Mesenchymal stem cell (in vitro differentiated cells and primary cell): Measurements from ENCODE around the gene METTL8.

Experiments used
- DNase-seq: peaks from one replicate; pipeline ENCODE4 v3.0.0-alpha.2; 2013
- H2AFZ ChIP-seq: one replicate; pipeline ENCODE4 v1.6.1; 2013; ENCODE audit warnings: low read depth, mild to moderate bottlenecking, control low read depth, inconsistent platforms, low read length, moderate library complexity
- H2AK5ac ChIP-seq: 2 replicates; pipeline ENCODE4 v1.6.1; 2013; ENCODE audit warnings: low read length, moderate library complexity, mild to moderate bottlenecking, inconsistent platforms; ENCODE audit not compliant: severe bottlenecking
- H2BK120ac ChIP-seq: one replicate; pipeline ENCODE4 v1.6.1; 2013; ENCODE audit warnings: low read depth, mild to moderate bottlenecking, inconsistent platforms, low read length, moderate library complexity
- H2BK12ac ChIP-seq, 2 experiments: one replicate each; pipeline ENCODE4 v1.6.1; 2013; ENCODE audit warnings: inconsistent platforms in 2 of 2, low read length in 2 of 2, mild to moderate bottlenecking in 2 of 2, moderate library complexity in 2 of 2, control low read depth in 1 of 2
- H2BK15ac ChIP-seq: one replicate; pipeline ENCODE4 v1.6.1; 2013; ENCODE audit warnings: mild to moderate bottlenecking, low read depth, inconsistent platforms; ENCODE audit not compliant: poor library complexity, severe bottlenecking
- H2BK5ac ChIP-seq: 2 replicates; pipeline ENCODE4 v1.6.1; 2013; ENCODE audit warnings: low read depth, mild to moderate bottlenecking, low read length, control low read depth, inconsistent platforms; ENCODE audit not compliant: poor library complexity, severe bottlenecking
- H3K14ac ChIP-seq, 2 experiments: one replicate each; pipeline ENCODE4 v1.6.1; 2013; ENCODE audit warnings: inconsistent platforms in 2 of 2, low read length in 2 of 2, control low read depth in 1 of 2, mild to moderate bottlenecking in 1 of 2, moderate library complexity in 1 of 2
- H3K18ac ChIP-seq, 2 experiments: one replicate each; pipeline ENCODE4 v1.6.1; 2013; ENCODE audit warnings: inconsistent platforms in 2 of 2, low read length in 2 of 2, control low read depth in 1 of 2, low read depth in 1 of 2, mild to moderate bottlenecking in 1 of 2
- H3K23ac ChIP-seq, 2 experiments: one replicate each; pipeline ENCODE4 v1.6.1; 2013; ENCODE audit warnings: inconsistent platforms in 2 of 2, low read length in 2 of 2, mild to moderate bottlenecking in 2 of 2, moderate library complexity in 2 of 2, control low read depth in 1 of 2
- H3K27ac ChIP-seq: 2 replicates; pipeline ENCODE4 v1.5.1; 2013; ENCODE audit warnings: mild to moderate bottlenecking, moderate library complexity, low read length, control low read depth, inconsistent platforms; ENCODE audit not compliant: poor library complexity, severe bottlenecking
- H3K27me3 ChIP-seq, 2 experiments: 2 replicates each; pipeline versions ENCODE4 v1.6.1 to v1.7.0; 2013; ENCODE audit warnings: low read length in 2 of 2, mild to moderate bottlenecking in 2 of 2, moderate library complexity in 2 of 2, control low read depth in 1 of 2, inconsistent platforms in 1 of 2; ENCODE audit not compliant: control insufficient read depth in 1 of 2, insufficient read depth in 1 of 2
- H3K36me3 ChIP-seq, 2 experiments: 2 replicates each; pipeline versions ENCODE4 v1.6.1 to v1.7.0; 2013; ENCODE audit warnings: low read length in 2 of 2, control low read depth in 1 of 2, inconsistent platforms in 1 of 2, low read depth in 1 of 2, mild to moderate bottlenecking in 1 of 2; ENCODE audit not compliant: insufficient read depth in 2 of 2, control insufficient read depth in 1 of 2
- H3K4ac ChIP-seq, 2 experiments: one replicate each; pipeline ENCODE4 v1.6.1; 2013; ENCODE audit warnings: inconsistent platforms in 2 of 2, low read length in 2 of 2, mild to moderate bottlenecking in 2 of 2, moderate library complexity in 2 of 2, control low read depth in 1 of 2, low read depth in 1 of 2
- H3K4me1 ChIP-seq: 2 replicates; pipeline ENCODE4 v1.6.1; 2013; ENCODE audit warnings: low read depth, low read length, control low read depth; ENCODE audit not compliant: control insufficient read depth, insufficient read depth
- H3K4me2 ChIP-seq: 2 replicates; pipeline ENCODE4 v1.6.1; 2013; ENCODE audit warnings: low read length, mild to moderate bottlenecking, inconsistent platforms; ENCODE audit not compliant: poor library complexity, severe bottlenecking
- H3K4me3 ChIP-seq, 2 experiments: 2 replicates each; pipeline versions ENCODE4 v1.5.1 to v1.7.0; 2013; ENCODE audit warnings: low read length in 2 of 2, mild to moderate bottlenecking in 2 of 2, control low read depth in 1 of 2, low read depth in 1 of 2; ENCODE audit not compliant: insufficient read depth in 1 of 2
- H3K79me1 ChIP-seq: replicated peaks from 2 replicates; pipeline ENCODE4 v1.6.1; 2013; ENCODE audit warnings: mild to moderate bottlenecking, control low read depth, low read length, inconsistent platforms; ENCODE audit not compliant: poor library complexity, severe bottlenecking
- H3K9ac ChIP-seq: 2 replicates; pipeline ENCODE4 v1.7.0; 2013; ENCODE audit warnings: mild to moderate bottlenecking, low read length, moderate library complexity
- H3K9me3 ChIP-seq: 2 replicates; pipeline ENCODE4 v1.7.0; 2013; ENCODE audit warnings: mild to moderate bottlenecking, low read length; ENCODE audit not compliant: control insufficient read depth
- H4K8ac ChIP-seq: one replicate; pipeline ENCODE4 v1.6.1; 2013; ENCODE audit warnings: inconsistent platforms, mild to moderate bottlenecking, low read length, moderate library complexity
- H4K91ac ChIP-seq: one replicate; pipeline ENCODE4 v1.6.1; 2013; ENCODE audit warnings: mild to moderate bottlenecking, low read length, inconsistent platforms
- WGBS: methylation state at CpG from one replicate; pipeline ENCODE4 v1.1.7; 2013; ENCODE audit warnings: mixed read lengths; 5-methylcytosine and 5-hydroxymethylcytosine counted together

The METTL8 gene

GRCh38 chr2:171289991-171290390 lies 143.8 kb downstream of the METTL8 start:
- no peak overlapping the region for H3K9ac ChIP-seq
- no peaks in the 10 kb centered on the region for H3K36me3 ChIP-seq
- H3K4ac ChIP-seq, result no peak overlapping the region
- no peak overlapping the region for H4K8ac ChIP-seq
- H2BK120ac ChIP-seq, result no peak overlapping the region
- no peaks in the 10 kb centered on the region for H3K9me3 ChIP-seq
- H3K27ac ChIP-seq, result no peak overlapping the region
- H3K18ac ChIP-seq, result no peak overlapping the region
- no peak overlapping the region for H4K91ac ChIP-seq
- H3K4me3 ChIP-seq, result no peak overlapping the region
- peak; percentile 2 for DNase-seq
- H3K79me1 ChIP-seq, result no peaks in the 10 kb centered on the region
- H2BK5ac ChIP-seq, result no peak overlapping the region
- H2BK12ac ChIP-seq, result no peak overlapping the region
- H3K23ac ChIP-seq, result no peak overlapping the region
- no peaks in the 10 kb centered on the region for H3K4me1 ChIP-seq
- no peak overlapping the region for H2AK5ac ChIP-seq
- no peak overlapping the region for H2BK15ac ChIP-seq
- H2AFZ ChIP-seq, result no peak overlapping the region
- H3K27me3 ChIP-seq, result no peaks in the 10 kb centered on the region
- H3K14ac ChIP-seq, result no peak overlapping the region
- no peak overlapping the region for H3K4me2 ChIP-seq
- WGBS, result 100% methylated on average over 2 of the region's 3 CpGs

- Histone ChIP-seq H3K27me3 (no peaks in the 10 kb centered on the region), H2BK15ac (no peak overlapping the region), H2AK5ac (no peak overlapping the region), H3K14ac (no peak overlapping the region), H3K4me3 (no peak overlapping the region), H3K27ac (no peak overlapping the region), H3K9ac (no peak overlapping the region), H3K18ac (no peak overlapping the region), H3K4me2 (no peak overlapping the region), H3K23ac (no peak overlapping the region), H3K36me3 (no peaks in the 10 kb centered on the region), H4K91ac (no peak overlapping the region), H2BK12ac (no peak overlapping the region), H3K79me1 (no peaks in the 10 kb centered on the region), H4K8ac (no peak overlapping the region), H2BK5ac (no peak overlapping the region), H3K4me1 (no peaks in the 10 kb centered on the region), H2AFZ (no peak overlapping the region), H3K9me3 (no peaks in the 10 kb centered on the region), H2BK120ac (no peak overlapping the region), H3K4ac (no peak overlapping the region)
- DNase-seq, result no peak
Observed at GRCh38 chr2:171289316-171289715, 144.5 kb downstream of the METTL8 start.

- WGBS, result 73% methylated on average over 4 of the region's 4 CpGs
- H3K79me1 ChIP-seq, result no peaks in the 10 kb centered on the region
Observed at GRCh38 chr2:171287611-171288010, 146.2 kb downstream of the METTL8 start.

GRCh38 chr2:171287036-171287571 lies 146.7 kb downstream of the METTL8 start:
- H2AFZ ChIP-seq, result no peak overlapping the region
- H3K4me2 ChIP-seq, result no peak overlapping the region
- H3K4me3 ChIP-seq, result no peak overlapping the region
- no peak overlapping the region for H3K14ac ChIP-seq
- no peak overlapping the region for H3K23ac ChIP-seq
- H3K4ac ChIP-seq, result no peak overlapping the region
- H4K91ac ChIP-seq, result no peak overlapping the region
- no peak overlapping the region for H2BK5ac ChIP-seq
- H3K4me1 ChIP-seq, result no peaks in the 10 kb centered on the region
- no peaks in the 10 kb centered on the region for H3K36me3 ChIP-seq
- H2BK12ac ChIP-seq, result no peak overlapping the region
- no peak overlapping the region for H2AK5ac ChIP-seq
- H3K18ac ChIP-seq, result no peak overlapping the region
- H3K27me3 ChIP-seq, result no peaks in the 10 kb centered on the region
- no peak overlapping the region for H3K9ac ChIP-seq
- peak; percentile 8 for DNase-seq
- no peak overlapping the region for H2BK120ac ChIP-seq
- H3K27ac ChIP-seq, result no peak overlapping the region
- H2BK15ac ChIP-seq, result no peak overlapping the region
- H3K79me1 ChIP-seq, result no peaks in the 10 kb centered on the region
- no peak overlapping the region for H4K8ac ChIP-seq
- H3K9me3 ChIP-seq, result no peaks in the 10 kb centered on the region

More at GRCh38 chr2:171287611-171288010, 146.2 kb downstream of the METTL8 start:
- no peak overlapping the region for H3K4me2 ChIP-seq
- H2AFZ ChIP-seq, result no peak overlapping the region
- no peak overlapping the region for H3K14ac ChIP-seq
- H3K9ac ChIP-seq, result no peak overlapping the region
- H3K27me3 ChIP-seq, result no peaks in the 10 kb centered on the region
- H2BK120ac ChIP-seq, result no peak overlapping the region
- H3K36me3 ChIP-seq, result no peaks in the 10 kb centered on the region
- no peaks in the 10 kb centered on the region for H3K9me3 ChIP-seq
- no peak overlapping the region for H2BK5ac ChIP-seq
- no peak overlapping the region for H3K18ac ChIP-seq
- no peak overlapping the region for H2AK5ac ChIP-seq
- H3K27ac ChIP-seq, result no peak overlapping the region
- H4K8ac ChIP-seq, result no peak overlapping the region
- peak; percentile 2 for DNase-seq
- no peak overlapping the region for H4K91ac ChIP-seq
- H3K23ac ChIP-seq, result no peak overlapping the region
- no peak overlapping the region for H2BK15ac ChIP-seq
- H3K4ac ChIP-seq, result no peak overlapping the region
- no peaks in the 10 kb centered on the region for H3K4me1 ChIP-seq
- no peak overlapping the region for H2BK12ac ChIP-seq
- no peak overlapping the region for H3K4me3 ChIP-seq
